T-helper 1 cell (primary cell): ENCODE data around the gene OSGIN1.
"Not testable (repeated sequence)": the region's sequence is repeated elsewhere in the genome, so short reads cannot be mapped to it uniquely, and the experiment has no call there.

Experiments
- DNase-seq, 5 donors: peaks; one replicate each; pipeline ENCODE4 v3.0.0-alpha.2; 2012 to 2020

OSGIN1 gene

DNA sequence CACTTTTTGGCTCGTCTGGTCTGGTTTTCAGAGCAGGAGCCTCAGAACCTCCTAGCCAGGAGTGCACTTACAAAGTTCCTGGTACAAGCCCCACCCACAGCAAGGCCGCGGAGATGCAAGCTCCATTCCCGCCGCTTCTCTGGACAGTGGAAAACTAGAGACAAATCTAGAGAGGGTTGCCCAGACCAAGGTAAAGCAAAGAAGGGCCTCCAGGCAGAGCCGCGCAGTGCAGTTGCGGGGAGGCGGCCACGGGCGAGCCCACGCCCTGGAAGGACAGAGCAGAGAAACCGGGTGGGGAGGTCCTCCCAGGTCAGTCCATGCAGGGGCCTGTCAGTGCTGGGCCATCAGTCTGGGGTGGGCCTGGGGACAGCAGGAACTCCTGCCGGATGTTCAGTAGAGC lies 11.0 kb upstream of the OSGIN1 start:
- no peak for DNase-seq

GRCh38 chr16:83942815-83943515 lies 10.1 kb upstream of the OSGIN1 start:
- no peak for DNase-seq

DNA sequence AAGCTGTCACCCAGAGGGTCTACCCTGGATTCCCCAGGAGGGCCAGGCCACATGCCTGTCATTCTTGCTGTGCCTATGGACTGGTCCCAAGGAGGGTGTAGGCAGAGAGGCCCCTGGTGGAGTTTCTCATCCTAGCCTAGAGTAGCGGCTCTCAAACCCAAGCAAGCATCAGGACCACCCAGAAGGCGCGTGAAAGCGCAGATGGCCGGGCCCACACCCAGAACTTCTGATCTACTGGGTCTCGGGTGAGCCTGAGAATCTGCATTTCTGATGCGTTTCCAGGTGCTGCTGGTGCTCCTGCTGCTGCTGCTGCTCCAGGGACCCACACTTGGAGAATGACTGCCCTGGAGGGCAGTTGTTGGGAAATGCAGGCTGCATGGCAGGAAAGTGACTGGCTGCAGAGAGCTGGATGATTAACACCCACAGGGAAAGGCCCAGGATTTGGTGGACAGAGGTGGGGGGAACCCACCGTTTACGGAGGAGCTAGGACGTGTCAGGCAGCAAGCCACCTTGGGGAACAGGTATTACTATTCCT lies 9.5 kb upstream of the OSGIN1 start:
- no peak for DNase-seq

- DNase-seq: no peak
These were observed 7.5 kb upstream of the OSGIN1 start for GRCh38 chr16:83945587-83945986.

DNA sequence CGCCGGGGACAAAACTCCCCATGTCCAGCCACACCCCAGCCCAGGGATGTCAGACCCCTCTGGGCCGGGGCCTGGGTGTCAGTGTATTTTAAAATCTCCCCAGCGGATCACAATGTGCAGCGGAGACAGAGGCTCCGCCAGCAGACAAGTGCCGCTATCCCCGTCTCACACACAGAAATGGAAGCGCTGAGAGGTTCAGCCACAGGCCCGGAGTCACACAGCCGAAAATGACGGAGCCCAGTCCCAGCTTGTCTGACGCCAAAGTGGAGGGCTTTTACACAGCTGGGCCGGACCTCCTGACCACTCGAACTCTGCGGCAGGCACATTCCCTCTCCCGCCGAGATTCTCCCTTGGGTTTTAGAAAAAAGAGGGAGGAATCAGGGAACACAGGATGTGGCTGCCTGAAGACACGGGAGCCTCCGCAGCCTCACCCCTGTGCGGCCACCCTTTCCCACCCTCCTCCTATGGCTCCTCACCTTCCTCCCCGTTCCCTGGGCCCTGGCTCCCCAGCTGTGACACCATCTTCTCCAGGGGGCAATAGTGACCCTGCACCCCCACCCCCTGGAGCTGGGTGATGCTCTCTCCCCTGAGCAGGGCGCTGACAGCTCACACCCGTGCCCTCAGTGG lies 6.8 kb upstream of the OSGIN1 start:
- DNase-seq: no peak

- DNase-seq: no peak
These were observed 6.1 kb upstream of the OSGIN1 start for GRCh38 chr16:83946781-83947566.

DNA sequence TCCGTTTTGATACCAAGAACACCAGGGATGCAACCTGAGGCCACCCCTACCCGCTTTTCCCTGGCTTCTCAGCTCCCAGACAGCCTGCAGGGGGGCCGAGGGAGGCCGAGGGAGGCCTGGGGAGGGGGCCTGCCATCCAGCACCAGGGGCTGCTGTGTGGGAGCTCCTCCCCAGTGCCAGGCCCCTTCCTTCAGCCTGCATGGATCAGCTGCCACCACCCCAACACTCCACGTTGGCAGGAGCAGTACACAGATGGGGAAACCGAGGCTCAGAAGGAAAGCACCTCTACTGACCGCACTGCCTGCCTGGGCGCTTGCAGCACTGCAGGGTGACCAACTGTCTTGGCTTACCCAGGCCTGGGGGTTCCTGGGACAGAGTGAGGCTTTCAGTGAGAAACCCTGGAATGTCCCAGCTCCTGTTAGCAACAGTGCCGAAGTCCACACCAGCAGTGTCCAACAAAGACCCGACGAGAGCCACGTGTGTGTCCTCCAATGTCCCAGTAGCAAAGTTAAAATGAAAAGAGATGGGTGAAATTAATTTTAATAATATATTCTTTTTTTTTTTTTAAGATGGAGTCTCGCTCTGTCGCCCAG lies 5.3 kb upstream of the OSGIN1 start:
- no peak for DNase-seq

DNA sequence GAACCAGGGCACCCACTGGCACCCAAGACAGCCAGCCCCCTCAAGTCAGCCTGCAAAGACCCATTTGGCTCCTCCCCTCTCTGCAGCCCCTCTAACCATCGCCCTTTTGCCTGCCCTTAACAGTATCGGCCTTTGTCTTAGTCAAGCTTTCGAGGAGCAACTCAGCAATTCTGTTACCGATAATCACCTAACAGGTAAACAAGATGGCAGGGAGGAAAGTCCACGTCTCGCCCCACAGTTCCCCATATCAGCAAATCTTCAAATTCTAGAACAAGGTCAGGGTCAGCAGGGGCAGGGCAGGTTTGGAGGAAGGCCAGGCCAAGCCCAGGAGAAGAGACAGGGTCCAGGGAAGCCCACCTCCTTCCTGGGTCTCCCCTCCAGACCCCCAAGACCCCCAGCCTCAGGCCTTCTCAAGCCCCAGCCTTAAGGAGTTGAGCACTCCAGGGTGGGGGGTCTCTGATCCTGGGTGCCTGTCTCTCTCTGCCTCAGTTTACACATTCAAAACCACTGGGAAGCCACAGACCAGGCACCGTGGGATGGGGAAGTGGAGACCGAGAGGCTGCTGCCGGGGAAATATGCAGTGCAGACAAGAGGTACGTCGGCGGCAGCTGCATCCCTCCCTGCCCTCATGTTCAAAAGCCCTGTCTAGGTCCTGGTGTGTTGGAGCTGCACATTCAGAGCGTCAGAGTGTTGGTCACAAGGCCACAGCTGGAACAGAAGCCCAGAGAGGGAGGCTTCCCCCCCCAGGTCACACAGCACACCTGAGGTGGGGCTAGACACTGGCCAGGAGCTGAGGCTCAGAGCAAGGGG lies 3.9 kb upstream of the OSGIN1 start:
- DNase-seq: no peak

DNA sequence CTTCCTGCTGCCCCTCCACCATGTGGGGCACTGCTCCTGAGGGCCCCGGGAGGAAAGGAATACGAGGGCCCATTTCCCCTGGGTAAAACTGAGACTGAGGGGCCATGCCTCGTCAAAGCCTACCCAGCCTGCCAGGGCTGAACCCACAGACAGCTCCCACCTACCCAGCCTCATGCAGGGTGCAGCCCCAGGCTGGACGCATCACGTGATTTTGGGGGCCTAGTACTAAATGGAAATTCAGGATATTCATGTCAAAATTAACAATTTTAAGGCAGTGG lies 3.4 kb upstream of the OSGIN1 start:
- no peak for DNase-seq

- DNase-seq: not testable (repeated sequence)
These were observed 2.1 kb upstream of the OSGIN1 start for GRCh38 chr16:83950862-83951399.

DNA sequence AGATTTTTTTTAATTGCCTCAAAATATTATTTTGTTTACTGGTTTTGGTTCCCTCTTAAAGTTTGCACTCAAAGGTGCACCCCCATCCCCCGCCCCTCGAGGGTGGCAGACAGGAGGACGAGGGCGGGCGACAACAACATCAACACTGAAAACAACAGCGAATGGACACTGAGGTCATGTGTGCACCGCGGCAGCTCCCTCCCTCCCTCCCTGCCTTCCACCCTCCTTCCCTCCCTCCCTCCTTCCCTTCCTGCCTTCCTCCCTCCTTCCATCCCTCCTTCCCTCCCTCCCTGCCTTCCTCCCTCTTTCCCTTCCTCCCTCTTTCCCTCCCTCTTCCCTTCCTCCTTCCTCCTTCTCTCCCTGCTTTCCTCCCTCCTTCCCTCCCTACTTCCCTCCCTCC lies 1.5 kb upstream of the OSGIN1 start:
- DNase-seq: no peak

- no peak for DNase-seq
These were observed 477 bp upstream of the OSGIN1 start for GRCh38 chr16:83952587-83952939.

- DNase-seq: peak in 1 of 5 donors; percentile 41
These were observed 946 bp downstream of the OSGIN1 start for GRCh38 chr16:83953796-83954576.

DNA sequence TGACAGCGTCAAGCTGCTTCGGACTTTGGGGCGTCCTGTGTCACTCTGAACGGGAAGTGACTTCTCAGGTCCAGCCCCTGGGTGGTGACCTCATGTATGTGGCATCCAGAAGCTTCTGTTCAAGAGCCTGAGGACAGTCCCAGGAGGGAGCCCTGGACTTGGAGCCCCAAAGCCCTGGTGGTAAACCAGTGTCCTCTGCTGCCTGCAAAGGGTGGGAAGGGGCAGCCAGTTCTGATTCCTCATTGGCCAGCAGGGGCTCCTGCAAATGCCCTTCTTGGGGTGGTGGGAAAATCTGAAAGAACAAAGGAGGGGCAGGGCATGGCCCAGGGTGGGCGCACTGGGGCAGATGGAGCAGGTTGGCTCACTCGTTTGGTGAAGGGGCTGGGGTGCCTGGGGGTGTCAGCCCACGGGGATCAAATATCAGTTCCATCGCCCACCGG lies 1.6 kb downstream of the OSGIN1 start:
- DNase-seq: no peak

DNA sequence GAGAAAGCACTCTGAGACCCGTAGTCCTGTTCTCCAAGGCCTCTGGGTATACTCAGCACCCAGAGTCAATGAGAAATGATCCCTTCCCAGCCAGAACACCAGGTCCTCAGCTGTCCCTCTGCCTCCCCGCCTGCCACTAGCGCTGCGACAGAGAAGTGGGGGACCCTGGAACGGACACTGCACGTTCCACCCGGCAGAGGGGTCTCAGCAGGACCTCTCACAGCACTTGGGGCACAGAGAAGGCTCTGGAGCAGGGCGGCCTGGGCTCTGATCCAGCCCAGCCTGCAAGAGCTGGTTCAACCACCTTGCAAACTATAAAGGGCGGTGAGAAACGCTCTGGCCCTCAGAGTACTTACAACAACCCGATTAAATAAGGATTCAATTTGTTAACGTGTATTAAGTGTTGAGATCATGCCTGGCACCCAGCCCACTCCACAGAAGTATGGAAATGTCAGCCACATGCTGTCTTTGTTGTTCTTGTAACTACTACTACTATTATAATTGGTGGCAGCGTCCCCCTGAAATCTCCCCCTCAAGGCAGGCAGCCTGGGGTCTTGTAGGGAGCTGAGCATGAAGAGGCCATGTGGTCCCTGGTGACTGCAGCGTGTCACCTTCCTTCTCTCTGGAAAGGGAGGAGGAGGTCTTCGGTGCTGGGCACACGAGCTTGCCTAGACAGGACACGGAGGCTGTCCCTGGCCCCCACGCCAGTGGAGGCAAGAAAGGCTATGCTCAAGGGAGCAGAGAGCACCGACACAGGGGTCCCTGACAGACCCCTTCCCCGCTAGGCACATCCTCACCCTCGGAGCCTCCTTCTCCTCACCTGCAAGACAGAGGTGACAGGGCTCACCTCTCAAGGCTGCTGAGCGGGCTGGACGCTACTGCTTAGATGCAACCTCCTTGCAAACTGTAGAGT lies 2.4 kb downstream of the OSGIN1 start:
- DNase-seq: no peak

DNA sequence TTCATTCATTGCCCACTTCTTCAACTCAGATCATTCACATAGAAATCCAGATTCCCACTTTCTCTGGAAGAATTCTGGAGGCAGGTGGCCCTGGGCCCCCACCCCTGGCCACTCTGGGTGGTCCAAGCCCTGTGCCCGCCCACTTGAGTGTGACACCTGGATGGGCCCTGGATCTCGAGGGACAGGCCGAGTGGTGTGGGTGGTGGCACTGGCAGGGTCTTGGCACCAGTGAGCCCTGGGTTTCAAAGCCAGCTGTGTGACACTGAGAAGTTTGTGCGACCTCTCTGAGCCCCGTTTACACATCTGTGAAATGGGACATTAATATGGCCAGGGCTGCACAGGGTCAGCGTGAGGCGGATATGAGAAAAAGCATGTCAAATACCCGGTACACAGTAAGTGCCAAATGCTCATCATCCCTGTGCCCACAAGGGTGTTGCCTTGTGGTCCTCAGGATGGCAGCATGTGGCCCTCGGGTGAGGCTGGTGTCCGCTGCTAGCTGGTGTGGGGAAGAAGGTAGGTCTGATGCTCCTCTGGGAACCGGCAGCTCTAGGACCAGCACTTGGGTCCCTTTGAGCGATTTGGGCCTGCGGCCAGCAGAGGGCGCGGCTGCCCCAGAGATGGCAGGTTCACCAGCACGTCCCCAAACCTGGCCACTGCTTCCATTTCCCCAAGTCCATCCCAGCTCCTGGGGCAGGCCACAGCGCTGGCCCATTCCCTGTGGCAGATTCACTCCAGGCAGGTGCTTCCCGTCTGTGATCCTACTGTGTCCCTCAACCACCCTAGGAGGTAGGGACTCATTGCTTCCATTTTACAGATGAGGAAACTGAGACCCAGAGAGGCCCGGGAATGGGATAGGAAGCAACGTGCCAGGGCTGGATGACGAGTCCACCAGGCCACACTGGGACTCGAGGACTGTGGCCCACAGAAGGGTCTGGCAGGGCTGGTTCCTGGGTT lies 3.6 kb downstream of the OSGIN1 start:
- DNase-seq: peak; percentile 35 to 68 (median 43)

DNA sequence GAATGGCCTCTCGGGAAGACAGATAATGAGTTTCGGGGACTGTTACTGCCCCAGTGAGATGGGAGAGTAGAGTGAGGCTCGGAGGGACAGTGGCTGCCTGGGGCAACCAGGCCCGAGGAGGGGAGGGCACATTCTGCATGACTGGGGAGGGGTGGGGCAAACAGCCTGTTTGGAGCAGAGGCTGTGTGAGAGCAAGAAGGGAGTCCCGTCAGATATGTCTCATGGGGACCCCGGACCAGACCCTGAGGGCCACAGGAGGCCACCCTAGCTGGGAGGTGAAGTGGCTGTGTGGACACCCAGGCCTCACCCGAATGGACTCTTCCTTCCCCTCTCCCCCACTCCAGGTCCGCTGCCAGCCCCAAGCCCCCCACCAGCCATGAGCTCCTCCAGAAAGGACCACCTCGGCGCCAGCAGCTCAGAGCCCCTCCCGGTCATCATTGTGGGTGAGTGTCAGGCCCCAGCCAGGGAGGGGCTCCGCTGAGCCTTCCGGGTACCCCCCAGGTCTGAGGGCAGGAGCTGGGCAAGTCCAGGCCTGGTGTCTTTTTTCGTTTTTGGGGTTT lies 4.3 kb downstream of the OSGIN1 start:
- no peak for DNase-seq

DNA sequence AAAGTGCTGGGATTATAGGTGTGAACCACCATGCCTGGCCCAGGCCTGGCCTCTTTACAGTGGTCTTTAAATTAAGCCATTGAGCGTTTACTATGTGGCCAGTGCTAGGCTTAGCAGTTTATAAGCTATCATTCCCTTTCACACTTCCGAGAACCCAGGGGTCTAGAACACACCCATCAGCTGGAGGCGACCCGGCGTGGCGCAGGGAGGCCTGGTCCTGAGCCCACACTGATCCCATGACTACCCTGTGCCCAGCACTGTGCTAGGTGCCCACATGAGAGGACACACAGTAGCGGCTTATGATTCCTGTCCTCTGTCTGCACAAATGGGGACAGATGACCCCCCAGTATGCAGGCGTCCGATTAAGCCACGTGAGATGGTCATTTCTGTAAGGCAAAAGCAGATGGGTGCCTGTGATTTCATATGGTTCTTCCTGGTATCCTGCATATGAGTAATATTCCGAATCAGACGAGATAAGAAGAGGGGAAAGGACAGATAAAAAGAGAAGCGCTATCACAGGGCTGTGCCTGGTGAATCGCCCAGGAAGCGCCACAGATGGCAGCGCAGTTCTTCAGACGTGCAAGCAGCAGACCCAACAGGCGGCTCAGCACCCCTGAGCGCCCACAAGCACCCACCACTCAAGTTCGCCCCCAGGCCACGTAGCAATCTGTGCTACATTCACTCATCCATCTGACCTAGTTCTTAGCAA lies 5.3 kb downstream of the OSGIN1 start:
- DNase-seq: no peak
